Neural progenitor cell (in vitro differentiated cells): Measurements from ENCODE around the gene TSPAN17. TPM values are rescaled to one million over a fixed set of nuclear protein-coding genes. Genes with fewer than 3 reads are reported as not detected.

Experiments used
- DNase-seq: peaks from one replicate; pipeline ENCODE4 v3.0.0-alpha.2; 2016; ENCODE audit warnings: low spot score
- H2AFZ ChIP-seq: fragments of 200-600 bp; sonication (generic); replicated peaks from 2 replicates; pipeline ENCODE4 v1.6.1; 2016; ENCODE audit warnings: antibody characterized with exemption
- H3F3A ChIP-seq: fragments of 200-600 bp; sonication (generic); 2 replicates; pipeline ENCODE4 v1.6.1; 2016; ENCODE audit warnings: antibody characterized with exemption, low read depth
- H3K27ac ChIP-seq: fragments of 200-600 bp; sonication (generic); 2 replicates; pipeline ENCODE4 v1.5.1; 2016; ENCODE audit warnings: mild to moderate bottlenecking
- H3K27me3 ChIP-seq: fragments of 200-600 bp; sonication (generic); 2 replicates; pipeline ENCODE4 v1.6.1; 2016; ENCODE audit warnings: mild to moderate bottlenecking, moderate library complexity
- H3K36me3 ChIP-seq: fragments of 200-600 bp; sonication (generic); 2 replicates; pipeline ENCODE4 v1.5.1; 2016
- H3K4me1 ChIP-seq: fragments of 200-600 bp; sonication (generic); 2 replicates; pipeline ENCODE4 v1.6.1; 2016; ENCODE audit warnings: mixed run types
- H3K4me2 ChIP-seq: fragments of 200-600 bp; sonication (generic); 2 replicates; pipeline ENCODE4 v1.6.1; 2016
- H3K4me3 ChIP-seq: fragments of 200-600 bp; sonication (generic); 2 replicates; pipeline ENCODE4 v1.5.1; 2016
- H3K79me2 ChIP-seq: fragments of 200-600 bp; sonication (generic); 2 replicates; pipeline ENCODE4 v1.6.1; 2016; ENCODE audit warnings: low read depth
- H3K9ac ChIP-seq: fragments of 200-600 bp; sonication (generic); 2 replicates; pipeline ENCODE4 v1.6.1; 2016
- H3K9me3 ChIP-seq: fragments of 200-600 bp; sonication (generic); 2 replicates; pipeline ENCODE4 v1.5.1; 2016; ENCODE audit warnings: low read depth
- H4K20me1 ChIP-seq: fragments of 200-600 bp; sonication (generic); 2 replicates; pipeline ENCODE4 v1.6.1; 2016; ENCODE audit warnings: low read depth
- H3K27ac Mint-ChIP-seq: 3 replicates; pipeline ENCODE4 v1.8.0; 2021; ENCODE audit warnings: mixed read lengths
- H3K27me3 Mint-ChIP-seq: 2 replicates; pipeline ENCODE4 v1.8.0; 2022; ENCODE audit warnings: low read depth, mild to moderate bottlenecking, inconsistent platforms, moderate library complexity, mixed read lengths; ENCODE audit not compliant: insufficient read depth
- H3K36me3 Mint-ChIP-seq: 3 replicates; pipeline ENCODE4 v1.8.0; 2021; ENCODE audit warnings: mixed read lengths
- H3K4me1 Mint-ChIP-seq: 3 replicates; pipeline ENCODE4 v1.8.0; 2021; ENCODE audit warnings: mixed read lengths
- H3K4me3 Mint-ChIP-seq: 3 replicates; pipeline ENCODE4 v1.8.0; 2021; ENCODE audit warnings: mild to moderate bottlenecking, moderate library complexity, mixed read lengths
- H3K9me3 Mint-ChIP-seq: 3 replicates; pipeline ENCODE4 v1.8.0; 2020; ENCODE audit warnings: mixed read lengths
- CTCF ChIP-seq: fragments of 200-600 bp; sonication (generic); IDR thresholded peaks from 2 replicates; pipeline ENCODE4 v1.5.1; 2017; ENCODE audit warnings: antibody characterized with exemption, mild to moderate bottlenecking
- EZH2 ChIP-seq: fragments of 200-600 bp; sonication (generic); IDR thresholded peaks from 2 replicates; pipeline ENCODE4 v1.6.1; 2017; ENCODE audit warnings: antibody characterized with exemption, mild to moderate bottlenecking, moderate library complexity
- EZH2phosphoT487 ChIP-seq: fragments of 200-600 bp; sonication (generic); IDR thresholded peaks from 2 replicates; pipeline ENCODE4 v1.6.1; 2017; ENCODE audit warnings: antibody characterized with exemption
- total RNA-seq: library from RNA; depleted of rRNA; stranded (reverse); fragments of >200 nt; gene quantifications from 2 replicates; pipeline ENCODE4 v1.2.3, GENCODE V29; 2015; ENCODE audit warnings: low replicate concordance

The TSPAN17 gene
- total RNA-seq, 1 donor from 2014 or later: 25.9 TPM

GRCh38 chr5:176647843-176648473 lies 674 bp downstream of the TSPAN17 start:
- Mint-ChIP-seq H3K4me1 (peaks cover 37% of the 10 kb centered on the region), H3K27me3 (peaks cover 19% of the 10 kb centered on the region), H3K27ac (no peak overlapping the region), H3K9me3 (no peaks in the 10 kb centered on the region), H3K36me3 (no peaks in the 10 kb centered on the region), H3K4me3 (peak overlapping the region; percentile 90)
- Histone ChIP-seq H3K4me1 (peaks cover 34% of the 10 kb centered on the region), H3K4me2 (peak overlapping the region; percentile 78), H3K79me2 (peaks cover 30% of the 10 kb centered on the region), H3K27me3 (no peaks in the 10 kb centered on the region), H4K20me1 (peaks cover 24% of the 10 kb centered on the region), H3K9ac (peak overlapping the region; percentile 54), H3K9me3 (no peaks in the 10 kb centered on the region), H3K36me3 (no peaks in the 10 kb centered on the region), H2AFZ (peak overlapping the region; percentile 78), H3K27ac (no peak overlapping the region), H3K4me3 (peak overlapping the region; percentile 88), H3F3A (peaks cover 22% of the 10 kb centered on the region)
- TF ChIP-seq CTCF: no peak
- TF ChIP-seq EZH2: no peak
- no peak for TF ChIP-seq EZH2phosphoT487
- peak; percentile 59 for DNase-seq

- no peak for DNase-seq
- Mint-ChIP-seq H3K4me1 (peaks cover 37% of the 10 kb centered on the region), H3K9me3 (no peaks in the 10 kb centered on the region), H3K4me3 (peak overlapping the region; percentile 90), H3K27me3 (peaks cover 20% of the 10 kb centered on the region), H3K36me3 (peaks cover 5% of the 10 kb centered on the region), H3K27ac (no peak overlapping the region)
- Histone ChIP-seq H3K9ac (no peak overlapping the region), H2AFZ (no peak overlapping the region), H4K20me1 (peaks cover 24% of the 10 kb centered on the region), H3K4me1 (peaks cover 28% of the 10 kb centered on the region), H3K27me3 (no peaks in the 10 kb centered on the region), H3K36me3 (no peaks in the 10 kb centered on the region), H3K79me2 (peaks cover 30% of the 10 kb centered on the region), H3K4me3 (peak overlapping the region; percentile 88), H3K9me3 (no peaks in the 10 kb centered on the region), H3F3A (peaks cover 18% of the 10 kb centered on the region), H3K4me2 (peak overlapping the region; percentile 78), H3K27ac (no peak overlapping the region)
- TF ChIP-seq EZH2 (no peak), EZH2phosphoT487 (no peak), CTCF (no peak)
These were observed 1.4 kb downstream of the TSPAN17 start for GRCh38 chr5:176648474-176649194.

DNA sequence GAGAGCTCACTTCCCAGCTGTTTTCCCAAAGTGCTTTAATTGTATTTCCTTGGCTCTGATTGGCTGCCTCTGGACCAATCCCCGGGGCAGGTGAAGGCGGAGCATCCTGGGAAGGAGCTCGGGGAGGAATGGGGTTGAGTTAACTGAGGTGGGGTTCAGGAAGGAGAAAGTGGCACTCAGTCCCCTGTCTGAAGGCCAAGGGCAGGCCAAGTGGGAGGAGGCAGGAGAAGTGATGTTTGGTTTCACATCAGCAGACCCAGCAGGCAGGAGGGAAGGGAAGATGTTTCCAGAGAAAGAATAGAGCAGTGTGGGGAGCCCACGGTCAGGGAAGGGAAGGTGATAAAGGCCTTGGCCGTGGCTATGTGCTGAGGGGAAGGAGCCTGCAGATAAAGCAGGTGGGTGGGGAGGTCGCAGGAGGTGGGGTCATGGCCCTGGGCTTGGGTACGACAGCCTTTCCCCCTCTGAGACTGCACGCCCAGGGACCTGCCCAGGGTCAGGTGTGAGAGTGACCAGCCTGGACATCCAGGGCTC lies 3.1 kb downstream of the TSPAN17 start:
- Histone ChIP-seq H2AFZ (no peak overlapping the region), H3F3A (peaks cover 5% of the 10 kb centered on the region), H3K36me3 (no peaks in the 10 kb centered on the region), H3K4me1 (peaks cover 15% of the 10 kb centered on the region), H3K79me2 (peaks cover 30% of the 10 kb centered on the region), H4K20me1 (peaks cover 24% of the 10 kb centered on the region), H3K9ac (no peak overlapping the region), H3K27ac (no peak overlapping the region), H3K4me2 (no peak overlapping the region), H3K4me3 (no peak overlapping the region), H3K27me3 (no peaks in the 10 kb centered on the region), H3K9me3 (no peaks in the 10 kb centered on the region)
- DNase-seq: peak; percentile 57
- Mint-ChIP-seq H3K36me3 (peaks cover 5% of the 10 kb centered on the region), H3K4me1 (peaks cover 28% of the 10 kb centered on the region), H3K9me3 (no peaks in the 10 kb centered on the region), H3K27me3 (peaks cover 15% of the 10 kb centered on the region), H3K4me3 (no peak overlapping the region), H3K27ac (no peak overlapping the region)
- TF ChIP-seq EZH2phosphoT487 (no peak), EZH2 (no peak), CTCF (no peak)
